Peyer's patch (tissue), 4 donors: ENCODE measurements around the gene CDH9.

Source experiments
- CTCF ChIP-seq, 6 experiments: fragments of 450-650 bp in 4 of 6; fragments of 200-600 bp in 2 of 6; sonication (generic) in 1 of 6; IDR thresholded peaks; one replicate each; pipeline ENCODE4 v1.5.1; 2017 to 2019; ENCODE audit warnings: antibody characterized with exemption in 6 of 6, mild to moderate bottlenecking in 3 of 6, moderate library complexity in 1 of 6
- POLR2A ChIP-seq, 2 donors: fragments of 450-650 bp; IDR thresholded peaks; one replicate each; pipeline ENCODE4 v1.5.1; 2017; ENCODE audit warnings: antibody characterized with exemption in 2 of 2, mild to moderate bottlenecking in 2 of 2, moderate library complexity in 2 of 2

GRCh38 chr5:26986985-26987384 lies 51.4 kb downstream of the CDH9 start:
- no peak for TF ChIP-seq POLR2A (IDR thresholded peaks at IDR 0.05)
- no peak for TF ChIP-seq CTCF (IDR thresholded peaks at IDR 0.05)
